C1 segment of cervical spinal cord (tissue), 14 donors: ENCODE measurements around the gene HOXA2.

Experiments used
- DNase-seq, 14 donors: peaks; one replicate each; lab custom pipeline; 2025; lab: John Stamatoyannopoulos, UW

The HOXA2 gene

DNA sequence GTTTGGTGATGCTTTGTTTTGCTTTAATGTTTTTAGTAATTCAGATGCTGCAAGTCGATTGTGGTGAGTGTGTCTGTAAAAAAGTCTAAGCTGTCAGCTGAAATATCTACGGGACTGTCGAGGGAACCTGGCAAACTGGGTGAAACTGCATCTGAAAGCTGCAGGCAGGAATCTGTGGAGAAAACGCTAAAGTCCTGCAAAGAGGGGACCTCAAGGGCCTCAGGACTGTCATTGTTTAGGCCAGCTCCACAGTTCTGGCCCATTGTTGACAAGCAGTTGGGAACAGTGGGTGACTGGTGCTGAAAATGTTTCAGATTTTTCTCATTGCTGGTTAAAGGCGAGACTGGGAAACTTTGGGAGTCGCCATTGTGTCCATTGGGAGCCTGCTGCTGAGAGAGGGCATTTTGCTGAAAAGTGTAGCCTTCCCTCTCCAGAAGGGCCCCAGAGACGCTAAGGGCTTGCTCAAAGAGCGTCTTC lies 1.8 kb downstream of the HOXA2 start:
- DNase-seq: peak in 1 of 14 donors; percentile 84

- DNase-seq: no peak
Measured at GRCh38 chr7:27099453-27100370, 2.8 kb downstream of the HOXA2 start.

DNA sequence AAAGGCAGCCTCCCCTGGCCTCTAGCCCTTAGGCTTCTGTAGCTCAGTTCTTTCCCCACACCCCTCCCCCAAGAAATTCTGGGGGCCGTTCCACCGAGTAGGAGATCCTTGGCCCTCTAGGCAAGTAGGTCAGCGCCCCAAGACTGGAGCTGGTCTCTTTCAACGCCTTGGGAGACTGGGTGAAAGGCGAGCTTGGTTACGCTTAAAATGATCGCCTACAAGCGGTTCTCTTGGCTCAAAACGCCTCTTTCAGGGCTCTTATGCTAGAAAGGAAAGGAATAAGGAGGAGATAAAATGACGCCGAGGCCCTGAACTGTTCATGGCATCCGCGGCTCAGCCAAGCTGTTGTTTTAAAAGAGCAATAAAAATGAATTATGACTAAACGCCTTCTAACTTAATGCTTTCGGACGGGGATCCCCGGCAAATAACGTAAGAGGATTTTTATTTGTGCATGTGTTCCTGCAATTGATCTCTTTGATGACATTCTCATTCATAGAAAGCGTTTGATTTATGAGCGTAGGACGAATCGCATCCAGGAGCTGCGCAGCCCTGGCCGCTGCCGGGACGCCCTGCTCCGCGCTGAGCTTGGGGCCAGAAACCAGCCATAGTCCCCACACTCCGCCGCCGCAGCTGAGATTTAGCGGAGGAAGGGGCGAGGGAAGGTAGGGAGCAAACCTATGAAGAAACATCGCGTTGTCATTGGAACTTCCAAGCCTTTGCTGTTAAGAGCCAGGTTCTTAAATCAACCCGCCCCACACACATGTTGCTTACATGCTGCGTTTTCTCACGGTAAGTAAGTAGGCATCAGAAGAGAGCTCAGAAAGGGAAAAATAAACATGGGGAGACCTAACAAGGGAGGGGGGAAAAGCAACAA lies 3.7 kb downstream of the HOXA2 start:
- DNase-seq: peak in 4 of 14 donors; percentile 32 to 63 (median 48)

- no peak for DNase-seq
Measured at GRCh38 chr7:27097686-27098577, 4.6 kb downstream of the HOXA2 start.

- DNase-seq: no peak
Measured at GRCh38 chr7:27096768-27097514, 5.5 kb downstream of the HOXA2 start.

DNA sequence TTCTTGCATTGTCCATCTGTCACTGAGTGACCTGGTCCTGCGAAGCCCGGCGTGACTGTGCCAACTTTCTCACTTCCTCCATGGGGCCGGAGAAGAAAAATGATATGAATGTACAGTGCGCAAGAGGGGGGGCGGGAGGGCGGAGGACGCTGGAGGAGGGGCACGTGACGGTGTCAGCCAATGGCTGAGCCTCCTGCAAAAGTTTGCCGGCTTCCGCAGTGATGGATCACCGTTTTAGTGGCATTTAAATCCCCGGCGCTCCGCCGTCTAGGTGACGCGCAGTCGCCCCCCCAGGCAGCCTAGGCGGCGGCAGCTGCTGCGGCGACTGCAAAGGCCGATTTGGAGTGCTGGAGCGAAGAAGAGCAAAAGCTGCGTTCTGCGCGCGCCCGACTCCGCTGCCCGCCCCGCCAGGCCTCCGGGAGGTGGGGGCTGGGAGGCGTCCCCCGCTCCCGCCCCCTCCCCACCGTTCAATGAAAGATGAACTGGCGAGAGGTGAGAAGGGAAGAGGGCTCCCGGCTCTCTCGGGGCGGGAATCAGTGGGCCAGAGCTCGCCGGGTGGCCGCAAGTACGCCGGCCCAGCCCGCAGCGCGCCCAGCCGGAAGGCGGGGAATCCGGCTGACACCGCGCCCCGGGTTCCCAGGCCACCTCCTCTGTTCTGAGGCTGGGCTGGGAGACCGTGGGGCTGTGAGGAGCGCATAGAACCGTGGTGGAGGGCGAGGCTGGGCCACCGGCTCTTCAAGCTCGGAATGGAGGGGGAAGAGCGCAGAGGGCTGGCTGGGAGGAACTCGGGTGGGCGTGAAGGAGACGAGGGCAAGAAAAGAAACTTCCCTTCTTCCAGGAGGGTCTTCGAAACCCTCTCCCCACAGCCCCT lies 6.4 kb downstream of the HOXA2 start, which contains the start of gene HOXA1:
Gene HOXA1, minus strand, starts transcription at position 104 of the 871 bp plus-strand sequence. Its CDS starts 88 bp downstream, at position 16.
- DNase-seq: peak in 8 of 14 donors; percentile 58 to 85 (median 74)

DNA sequence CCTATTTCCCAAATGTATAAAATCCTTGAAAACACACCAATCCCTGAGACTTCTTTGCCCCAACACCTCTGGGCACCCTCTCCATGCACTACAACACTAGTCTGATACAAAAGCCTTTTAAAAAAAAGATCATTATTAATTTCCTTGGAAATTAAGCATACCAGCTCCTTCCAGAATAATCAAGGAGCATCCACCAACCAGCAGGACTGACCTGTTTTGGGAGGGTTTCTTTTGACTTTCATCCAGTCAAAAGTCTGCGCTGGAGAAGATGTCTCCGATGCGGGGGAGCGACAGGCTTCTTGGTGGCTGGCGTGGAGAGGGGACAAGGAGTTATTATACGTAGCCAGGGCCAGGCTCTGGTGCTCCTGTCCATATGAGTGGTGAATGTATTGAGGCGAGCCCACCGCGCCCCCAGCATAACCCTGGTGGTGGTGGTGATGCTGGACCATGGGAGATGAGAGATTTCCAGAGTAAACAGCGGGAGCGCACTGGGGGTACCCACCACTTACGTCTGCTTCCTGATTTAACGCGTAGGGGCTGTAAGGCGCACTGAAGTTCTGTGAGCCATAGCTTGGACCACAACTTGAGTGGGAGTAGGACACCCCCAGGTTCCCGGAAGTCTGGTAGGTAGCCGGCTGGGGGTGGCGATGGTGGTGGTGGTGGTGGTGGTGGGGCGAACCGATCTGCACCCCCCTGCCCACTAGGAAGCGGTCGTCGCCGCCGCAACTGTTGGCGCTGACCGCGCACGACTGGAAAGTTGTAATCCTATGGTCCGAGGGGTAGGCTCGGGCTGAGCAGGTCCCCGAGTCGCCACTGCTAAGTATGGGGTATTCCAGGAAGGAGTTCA lies 7.2 kb downstream of the HOXA2 start:
- DNase-seq: no peak

DNA sequence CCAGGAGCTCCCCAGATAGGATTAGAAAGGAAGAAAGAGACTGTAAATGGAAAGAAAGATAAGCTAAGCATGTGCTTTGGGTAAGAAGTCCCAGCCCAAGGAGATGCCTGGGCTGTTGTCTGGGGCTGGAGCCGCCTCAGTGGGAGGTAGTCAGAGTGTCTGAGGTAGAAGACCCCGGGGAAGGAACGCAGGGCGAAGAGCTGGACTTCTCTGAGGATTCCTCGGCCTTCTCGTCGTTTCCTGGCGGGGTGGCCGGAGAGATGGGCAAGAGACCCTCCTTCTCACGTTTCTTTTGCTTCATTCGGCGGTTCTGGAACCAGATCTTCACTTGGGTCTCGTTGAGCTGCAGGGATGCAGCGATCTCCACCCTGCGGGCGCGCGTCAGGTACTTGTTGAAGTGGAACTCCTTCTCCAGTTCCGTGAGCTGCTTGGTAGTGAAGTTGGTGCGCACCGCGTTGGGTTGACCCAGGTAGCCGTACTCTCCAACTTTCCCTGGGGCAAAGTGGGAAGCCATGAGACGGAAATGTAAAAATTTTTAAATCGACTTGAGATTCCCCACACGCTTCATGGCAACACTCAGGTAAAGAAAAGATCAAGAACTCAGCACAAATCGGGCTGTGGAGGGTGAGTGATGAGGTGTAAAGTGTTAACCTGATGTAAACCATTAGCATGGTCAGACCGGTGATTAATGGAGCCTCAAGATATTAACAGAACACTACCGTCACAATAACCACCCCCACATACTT lies 8.0 kb downstream of the HOXA2 start:
- DNase-seq: no peak

GRCh38 chr7:27093184-27093895 lies 9.1 kb downstream of the HOXA2 start:
- no peak for DNase-seq

GRCh38 chr7:27092819-27093110 lies 9.7 kb downstream of the HOXA2 start:
- DNase-seq: no peak

DNA sequence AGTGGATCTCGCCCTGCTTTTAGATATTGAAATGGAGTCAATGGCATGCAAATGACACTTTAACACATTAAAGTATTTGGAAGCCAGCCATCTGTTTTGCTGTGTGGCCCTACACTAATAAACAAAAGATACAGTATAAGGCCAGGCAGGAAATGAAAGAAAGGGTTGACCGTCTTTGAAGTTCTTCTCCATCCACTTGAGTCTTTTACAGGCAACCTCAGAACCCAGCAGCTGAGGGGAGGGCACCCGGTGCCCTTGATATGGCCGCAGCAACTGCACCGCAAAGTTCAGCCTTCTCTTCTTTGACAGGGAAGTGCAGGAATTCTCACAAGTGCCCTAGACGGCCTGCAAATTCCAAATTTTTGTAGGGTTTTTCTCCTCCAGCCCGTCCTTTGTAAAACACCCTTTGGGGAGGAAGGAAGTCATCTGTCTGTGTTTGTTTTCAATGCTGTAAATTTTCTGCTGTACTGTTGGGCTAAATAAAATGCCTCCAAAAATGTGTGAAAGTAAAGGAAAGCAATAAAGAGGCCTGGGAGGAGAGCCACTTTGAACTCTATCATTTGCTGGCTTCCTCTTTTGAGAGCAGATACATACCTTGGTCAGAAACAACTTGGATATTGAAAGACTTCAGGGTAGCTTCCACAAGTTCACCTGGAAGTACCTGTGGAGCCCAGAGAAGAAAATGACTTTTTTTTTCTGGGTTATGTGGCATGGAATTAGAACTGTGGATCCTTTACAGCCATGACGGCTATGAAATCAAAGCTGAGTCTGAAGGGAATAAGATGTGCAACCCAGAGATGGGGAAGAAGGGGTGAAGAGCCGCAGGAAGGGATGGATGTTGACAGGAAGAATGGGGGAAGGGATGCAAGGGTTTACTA lies 10.3 kb downstream of the HOXA2 start:
- no peak for DNase-seq

DNA sequence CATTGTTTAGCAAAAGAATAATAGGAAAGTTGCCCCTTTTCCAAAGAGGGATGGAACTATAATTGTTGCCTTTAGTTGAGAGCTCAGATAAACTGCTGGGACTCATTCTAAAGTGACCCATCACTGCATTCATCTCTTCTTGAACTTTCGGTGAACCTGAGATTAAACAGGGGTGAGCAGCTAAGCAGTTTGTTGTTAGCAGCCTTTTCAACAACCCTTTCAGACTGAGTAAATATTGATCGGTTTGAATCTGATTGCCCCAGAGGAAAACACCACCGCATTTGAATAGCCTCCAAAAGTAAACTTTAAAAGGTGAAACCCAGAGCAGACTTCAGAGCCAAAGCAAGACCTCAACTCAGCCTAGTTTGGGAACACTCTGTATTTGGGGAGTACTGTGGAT lies 11.4 kb downstream of the HOXA2 start:
- no peak for DNase-seq

DNA sequence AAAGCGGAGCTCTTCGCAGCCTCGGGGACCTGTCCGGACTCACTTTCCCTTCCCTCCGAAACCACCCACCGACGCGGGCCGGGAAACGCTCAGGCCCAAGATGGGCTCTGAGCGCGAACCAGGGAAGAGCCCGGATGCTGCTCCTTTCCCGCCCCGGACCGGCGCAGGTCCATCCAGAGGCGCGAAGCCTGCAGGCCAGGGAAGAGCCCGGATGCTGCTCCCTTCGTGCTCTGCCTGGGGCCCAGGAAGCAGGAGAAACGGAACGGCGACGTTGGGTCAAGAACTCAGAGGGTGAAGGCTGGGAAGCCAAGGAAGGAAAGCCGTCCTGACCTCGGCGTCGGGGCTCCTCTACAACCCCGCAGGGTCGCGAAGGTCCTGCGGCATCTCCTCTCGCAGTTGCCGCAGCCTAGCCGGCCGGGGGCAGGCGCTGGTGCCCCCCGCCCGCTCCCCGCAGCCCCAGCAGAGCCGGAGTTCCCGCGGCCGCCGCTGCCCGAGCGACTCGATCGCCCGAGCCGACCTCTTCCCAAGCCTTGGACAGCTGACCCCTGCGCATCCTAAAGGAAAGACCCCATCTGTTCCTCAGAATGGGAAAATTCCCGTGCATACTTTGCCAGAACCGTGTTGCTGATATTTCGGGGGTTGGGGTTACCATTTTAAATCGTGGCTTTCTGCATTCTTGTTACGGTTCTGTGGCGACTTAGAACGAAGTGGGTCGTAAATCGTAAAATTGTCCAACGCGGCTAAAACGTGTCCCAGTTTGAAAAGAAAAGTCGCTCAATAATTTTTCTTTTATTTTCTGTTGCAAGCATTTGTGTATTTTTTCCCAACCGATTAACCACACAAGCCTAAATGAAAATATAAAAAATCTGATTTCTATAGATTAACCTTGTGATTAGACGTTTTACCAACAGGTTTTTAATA lies 14.2 kb downstream of the HOXA2 start:
- no peak for DNase-seq

- no peak for DNase-seq
Measured at GRCh38 chr7:27083646-27084045, 18.8 kb downstream of the HOXA2 start.

DNA sequence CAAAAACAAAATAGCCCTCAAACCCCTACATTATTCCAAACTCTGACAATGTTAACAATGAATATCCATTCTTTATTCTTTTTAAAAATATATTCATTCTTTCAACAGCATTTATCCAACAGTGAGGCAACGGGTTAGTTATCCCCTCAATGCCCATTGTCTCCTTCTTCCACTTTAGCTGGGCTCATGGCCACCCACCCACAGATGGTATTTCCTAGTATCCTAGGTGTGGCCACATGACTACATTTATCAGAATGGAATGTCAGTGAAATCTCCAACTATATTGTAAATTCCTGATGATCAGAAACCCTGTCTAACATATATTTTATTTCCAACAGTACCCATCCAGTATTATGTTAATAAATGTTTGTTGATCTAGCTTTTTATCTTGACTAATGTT lies 20.3 kb downstream of the HOXA2 start:
- DNase-seq: no peak
